GM19438 (cell line): Measurements from ENCODE around the gene PLXDC1.
"Not testable (repeated sequence)": the region's sequence is repeated elsewhere in the genome, so short reads cannot be mapped to it uniquely, and the experiment has no call there.

Source experiments
- ATAC-seq: cut with Tn5 transposase; IDR thresholded peaks from one replicate; pipeline ENCODE4 v1.9.1; 2021; ENCODE audit warnings: low read depth; ENCODE audit not compliant: unreplicated experiment

Gene PLXDC1

GRCh38 chr17:39131616-39132015, 19.8 kb downstream of the PLXDC1 start:
- no peak for ATAC-seq

- ATAC-seq: no peak
Observed at GRCh38 chr17:39130205-39130604, 21.2 kb downstream of the PLXDC1 start.

- ATAC-seq: not testable (repeated sequence)
Observed at GRCh38 chr17:39129544-39129943, 21.9 kb downstream of the PLXDC1 start.

- ATAC-seq: no peak
Observed at GRCh38 chr17:39126436-39126835, 25.0 kb downstream of the PLXDC1 start.

GRCh38 chr17:39125143-39125875, 26.1 kb downstream of the PLXDC1 start:
- ATAC-seq: no peak

- ATAC-seq: no peak
Observed at GRCh38 chr17:39123627-39124026, 27.8 kb downstream of the PLXDC1 start.

GRCh38 chr17:39122991-39123390, 28.4 kb downstream of the PLXDC1 start:
- ATAC-seq: no peak

GRCh38 chr17:39121919-39122318, 29.5 kb downstream of the PLXDC1 start:
- ATAC-seq: not testable (repeated sequence)

- ATAC-seq: no peak
Observed at GRCh38 chr17:39118674-39119419, 32.6 kb downstream of the PLXDC1 start.

- no peak for ATAC-seq
Observed at GRCh38 chr17:39116224-39116623, 35.2 kb downstream of the PLXDC1 start.

- no peak for ATAC-seq
Observed at GRCh38 chr17:39115135-39115534, 36.3 kb downstream of the PLXDC1 start.

GRCh38 chr17:39114723-39115122, 36.7 kb downstream of the PLXDC1 start:
- no peak for ATAC-seq

GRCh38 chr17:39113871-39114270, 37.6 kb downstream of the PLXDC1 start:
- ATAC-seq: no peak

- ATAC-seq: no peak
Observed at GRCh38 chr17:39110435-39111136, 40.9 kb downstream of the PLXDC1 start.

GRCh38 chr17:39108461-39109375, 42.7 kb downstream of the PLXDC1 start:
- no peak for ATAC-seq

- ATAC-seq: no peak
Observed at GRCh38 chr17:39107973-39108372, 43.5 kb downstream of the PLXDC1 start.

GRCh38 chr17:39107155-39107554, 44.3 kb downstream of the PLXDC1 start:
- ATAC-seq: no peak

GRCh38 chr17:39105705-39106104, 45.7 kb downstream of the PLXDC1 start:
- ATAC-seq: no peak

GRCh38 chr17:39104657-39105056, 46.8 kb downstream of the PLXDC1 start:
- no peak for ATAC-seq

GRCh38 chr17:39104046-39104445, 47.4 kb downstream of the PLXDC1 start:
- ATAC-seq: no peak
